GDM1 (cell line): ENCODE data around the gene TIPRL.
"Not testable (repeated sequence)": the region's sequence is repeated elsewhere in the genome, so short reads cannot be mapped to it uniquely, and the experiment has no call there.

Source experiments
- DNase-seq: peaks from one replicate; lab custom pipeline; 2025; lab: John Stamatoyannopoulos, UW

Gene TIPRL

DNA sequence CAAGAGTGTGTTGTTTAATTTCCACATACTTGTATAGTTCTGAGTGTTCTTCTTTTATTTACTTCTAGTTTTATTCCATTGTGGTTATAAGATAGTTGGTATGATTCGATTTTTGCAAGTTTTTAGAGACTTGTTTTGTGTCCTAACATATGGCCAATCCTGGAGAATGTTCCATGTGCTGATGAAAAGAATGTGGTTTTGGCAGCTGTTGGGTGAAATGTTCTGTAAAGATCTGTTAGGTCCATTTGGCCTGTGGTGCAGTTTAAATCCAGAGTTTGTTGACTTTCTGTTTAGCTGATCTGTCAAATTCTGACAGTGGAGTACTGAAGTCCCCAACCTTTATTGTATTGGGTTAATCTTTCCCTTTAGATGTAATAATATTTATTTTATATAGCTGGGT lies 19.5 kb upstream of the TIPRL start:
- no peak for DNase-seq

GRCh38 chr1:168159979-168160378 lies 18.8 kb upstream of the TIPRL start:
- no peak for DNase-seq

DNA sequence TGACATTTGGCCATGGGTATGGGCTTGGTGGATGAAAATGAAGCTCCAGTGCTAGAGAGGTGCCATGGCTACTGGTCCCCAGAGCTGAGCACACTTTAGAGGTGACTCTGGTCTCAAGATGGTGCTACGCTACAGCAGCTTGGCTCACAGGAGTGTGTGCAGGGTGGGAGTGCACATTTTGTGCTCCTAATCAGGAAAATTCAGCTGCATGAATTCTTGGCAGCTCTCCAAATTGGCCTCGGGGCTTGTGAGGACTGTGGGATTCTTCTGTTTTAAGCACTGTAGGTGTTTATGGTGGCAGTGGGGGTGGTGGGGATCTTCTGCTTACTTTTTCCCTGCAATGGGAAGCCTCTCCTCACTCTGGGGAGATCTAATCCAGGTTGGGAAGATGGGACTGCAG lies 17.3 kb upstream of the TIPRL start:
- no peak for DNase-seq

GRCh38 chr1:168163670-168164069 lies 15.1 kb upstream of the TIPRL start:
- DNase-seq, result no peak

DNA sequence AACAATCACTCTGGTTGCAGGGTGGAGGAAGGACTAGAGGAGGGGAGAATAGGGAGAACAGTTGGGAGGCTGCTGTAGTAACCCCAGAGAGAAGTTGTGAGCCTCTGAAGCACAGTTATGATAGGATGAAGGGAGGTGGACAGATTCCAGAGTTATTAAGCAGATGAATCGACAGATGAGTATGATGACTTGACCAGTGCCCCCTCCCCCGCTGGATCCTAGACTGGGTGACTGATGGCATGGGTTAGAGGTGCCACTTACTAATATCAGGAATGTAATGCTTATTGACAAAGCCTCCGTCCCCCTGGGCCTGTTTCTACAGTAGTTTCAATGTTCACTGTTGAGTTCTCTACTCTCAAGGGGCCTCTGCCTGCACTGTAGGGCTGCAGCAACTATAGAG lies 14.0 kb upstream of the TIPRL start:
- no peak for DNase-seq

DNA sequence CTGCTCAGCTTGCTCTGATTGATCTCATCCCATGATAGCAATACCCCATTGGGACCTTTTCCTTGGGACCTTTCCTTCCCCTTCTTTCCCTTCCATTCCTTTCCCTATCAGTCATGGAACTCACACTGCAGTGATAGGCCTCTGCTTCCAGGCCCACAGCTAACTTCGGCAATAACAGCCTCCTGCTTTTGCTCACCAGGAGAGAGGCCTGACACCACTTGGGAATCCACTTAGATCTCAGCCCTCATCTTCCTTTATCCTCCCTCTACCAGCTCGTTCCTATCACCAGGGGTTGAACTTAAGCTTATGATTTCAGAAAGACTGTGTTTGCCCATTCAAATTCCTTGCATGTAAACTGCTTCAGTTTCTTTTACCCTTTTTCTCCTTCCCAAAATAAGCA lies 11.0 kb upstream of the TIPRL start:
- DNase-seq, result no peak

- DNase-seq, result no peak
Measured at GRCh38 chr1:168170564-168171508, 7.9 kb upstream of the TIPRL start.

GRCh38 chr1:168172250-168172915 lies 6.4 kb upstream of the TIPRL start:
- no peak for DNase-seq

DNA sequence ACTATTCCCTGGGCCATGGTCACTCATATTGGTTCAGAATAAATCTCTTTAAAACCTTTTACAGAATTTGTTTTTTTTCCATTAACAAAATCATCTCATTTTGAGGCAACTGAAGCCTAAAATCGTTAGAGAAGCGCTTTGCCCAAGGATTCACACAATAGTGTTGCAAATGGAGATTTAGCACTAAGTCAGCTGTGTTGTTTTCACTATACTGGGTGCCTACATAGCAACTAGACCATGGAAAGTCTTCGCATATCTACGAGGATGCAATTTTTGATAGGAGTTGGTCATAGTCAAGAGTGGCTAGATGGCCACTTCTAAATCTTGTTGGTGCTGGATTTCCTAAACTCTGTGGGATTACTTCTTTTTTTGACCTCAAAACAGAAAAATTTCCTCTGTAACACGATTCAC lies 530 bp upstream of the TIPRL start:
- no peak for DNase-seq

- no peak for DNase-seq
Measured at GRCh38 chr1:168179438-168180147, 831 bp downstream of the TIPRL start.

DNA sequence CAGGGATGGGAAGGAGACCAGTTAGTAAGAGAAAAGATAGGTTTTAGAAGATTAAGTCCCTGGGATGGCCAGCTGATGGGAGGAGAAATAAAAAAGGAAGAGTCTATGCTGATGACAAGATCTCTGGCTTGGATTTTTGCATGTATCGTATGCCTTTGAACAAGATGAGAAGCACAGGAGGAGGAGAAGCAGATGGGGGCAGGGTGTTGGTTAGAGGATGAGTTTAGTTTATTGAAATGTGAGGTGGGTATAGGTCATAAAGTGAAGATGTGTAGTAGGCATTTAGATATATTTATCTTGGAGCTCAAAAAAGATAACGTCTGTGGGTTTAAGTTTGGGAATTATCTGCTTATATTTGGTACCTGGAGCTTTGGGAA lies 1.4 kb downstream of the TIPRL start:
- no peak for DNase-seq

GRCh38 chr1:168181063-168181720 lies 2.4 kb downstream of the TIPRL start:
- DNase-seq, result not testable (repeated sequence)

GRCh38 chr1:168187177-168187576 lies 8.4 kb downstream of the TIPRL start:
- DNase-seq, result no peak

DNA sequence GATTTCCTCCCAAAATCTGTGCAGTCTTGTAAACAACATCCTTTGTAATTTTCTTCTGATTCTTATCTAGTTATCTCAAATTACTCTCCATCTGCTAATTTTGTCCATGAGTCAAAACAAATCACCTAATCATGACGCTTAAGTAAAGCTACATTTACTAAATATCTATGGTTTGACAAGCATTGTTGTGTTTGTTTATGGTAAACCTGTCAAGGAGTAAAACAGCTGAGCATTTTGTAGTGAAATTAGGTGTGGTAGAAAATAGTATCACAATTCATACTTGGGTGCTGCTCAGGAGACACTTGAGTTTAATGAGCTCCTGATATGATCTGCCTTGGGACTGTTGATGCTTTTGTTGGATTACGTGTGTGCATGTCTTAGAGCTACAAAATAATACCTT lies 11.6 kb downstream of the TIPRL start:
- no peak for DNase-seq

DNA sequence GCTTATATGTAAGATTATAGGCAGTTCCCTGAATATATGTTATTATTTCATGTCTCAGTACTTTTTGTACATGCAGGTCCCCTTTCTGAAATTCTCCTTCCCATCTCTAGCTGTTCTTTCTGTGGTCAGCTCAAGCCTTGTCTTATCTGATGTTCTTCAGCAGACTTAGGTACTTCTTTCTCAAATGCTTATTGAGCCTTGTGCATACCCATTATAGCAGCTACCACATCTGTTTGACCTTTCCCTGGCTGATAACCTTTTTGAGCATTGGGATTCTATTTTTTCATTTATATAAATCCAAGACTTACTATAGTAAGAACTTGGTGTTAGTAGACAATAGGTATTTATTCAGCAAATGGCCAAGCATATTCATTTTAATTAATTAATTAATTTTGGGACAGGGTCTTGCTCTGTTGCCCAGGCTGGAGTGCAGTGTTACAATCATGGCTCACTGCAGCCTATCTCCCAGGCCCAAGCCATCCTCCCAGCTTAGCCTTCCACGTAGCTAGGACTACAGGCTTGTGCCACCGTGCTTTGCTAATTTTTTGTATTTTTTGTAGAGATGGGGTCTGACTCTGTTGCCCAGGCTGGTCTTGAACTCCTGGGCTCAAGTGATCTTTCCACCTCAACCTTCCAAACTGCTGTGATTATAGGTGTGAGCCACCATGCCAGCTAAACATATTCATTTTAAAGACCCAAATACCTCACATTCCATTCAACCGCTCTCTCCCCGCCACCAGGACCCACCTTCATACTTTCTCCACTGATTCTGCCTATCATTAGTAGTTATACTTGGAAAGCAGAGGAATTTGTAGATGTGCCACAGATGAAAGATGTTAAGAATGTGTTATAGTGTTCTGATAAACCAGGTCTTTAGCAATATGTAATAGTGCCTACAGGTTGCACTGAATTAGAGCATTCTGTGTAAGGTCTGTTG lies 16.7 kb downstream of the TIPRL start:
- no peak for DNase-seq

DNA sequence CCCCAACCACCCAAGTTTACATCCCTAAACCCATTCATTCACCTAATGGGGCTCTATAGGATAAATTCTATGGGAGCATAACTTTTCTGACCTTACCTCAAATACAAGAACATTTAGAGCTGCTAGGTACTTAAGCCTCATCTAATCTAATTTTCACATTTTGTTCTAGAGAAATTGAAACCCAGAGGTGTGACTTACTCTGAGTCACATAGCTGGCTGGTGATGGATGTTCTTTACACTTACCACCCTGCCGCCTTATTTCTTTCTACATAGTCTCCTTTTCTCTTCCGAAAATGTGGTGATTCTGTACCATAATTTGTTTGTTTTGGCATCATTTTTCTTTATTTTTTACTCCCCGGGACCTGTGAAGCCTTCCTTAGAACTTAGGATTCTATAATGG lies 20.3 kb downstream of the TIPRL start:
- no peak for DNase-seq

GRCh38 chr1:168202941-168203654 lies 24.3 kb downstream of the TIPRL start:
- no peak for DNase-seq

- DNase-seq, result no peak
Measured at GRCh38 chr1:168206111-168206510, 27.3 kb downstream of the TIPRL start.

DNA sequence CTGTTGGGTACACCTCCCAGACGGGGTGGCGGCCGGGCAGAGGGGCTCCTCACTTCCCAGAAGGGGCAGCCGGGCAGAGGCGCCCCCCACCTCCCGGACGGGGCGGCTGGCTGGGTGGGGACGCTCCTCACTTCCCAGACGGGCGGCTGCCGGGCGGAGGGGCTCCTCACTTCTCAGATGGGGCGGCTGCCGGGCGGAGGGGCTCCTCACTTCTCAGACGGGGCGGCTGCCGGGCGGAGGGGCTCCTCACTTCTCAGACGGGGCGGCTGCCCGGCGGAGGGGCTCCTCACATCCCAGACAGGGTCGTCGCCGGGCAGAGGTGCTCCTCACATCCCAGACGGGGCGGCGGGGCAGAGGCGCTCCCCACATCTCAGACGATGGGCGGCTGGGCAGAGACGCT lies 28.9 kb downstream of the TIPRL start:
- DNase-seq, result not testable (repeated sequence)

DNA sequence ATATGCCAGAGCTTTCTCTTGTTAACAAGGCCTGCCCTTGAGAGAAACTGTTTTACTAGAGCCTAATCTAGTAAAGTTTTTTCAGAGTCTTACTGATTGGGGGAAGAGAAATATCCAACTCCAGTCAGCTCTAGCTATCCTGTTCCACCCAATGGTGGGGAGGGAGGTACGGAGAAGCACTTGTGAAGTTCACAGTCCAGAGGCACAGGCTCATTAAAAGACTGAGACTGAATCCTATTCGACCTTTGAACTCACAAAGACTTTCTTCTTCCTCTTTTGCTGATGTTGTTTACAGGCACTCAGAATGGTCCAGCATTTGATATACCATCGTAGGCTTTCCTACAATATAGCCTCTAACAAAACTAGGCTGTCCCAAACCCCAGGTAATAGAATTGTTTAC lies 31.6 kb downstream of the TIPRL start:
- no peak for DNase-seq

DNA sequence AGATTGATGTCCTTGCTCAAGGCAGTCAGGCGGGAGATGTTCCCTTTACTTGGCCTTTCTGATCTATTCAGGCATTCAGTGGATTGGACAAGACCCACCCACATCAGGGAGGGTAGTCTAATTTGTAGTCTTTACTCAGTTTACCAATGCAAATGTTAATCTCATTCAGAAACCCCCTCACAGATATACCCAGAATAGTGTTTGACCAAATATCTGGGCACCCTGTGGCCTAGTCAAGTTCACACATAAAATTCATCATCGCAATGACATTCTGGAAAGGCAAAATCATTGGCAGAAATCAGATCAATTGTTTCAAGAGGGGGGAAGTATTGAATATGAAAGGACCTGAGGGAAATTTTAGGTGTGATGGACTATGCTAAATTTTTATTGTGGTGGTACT lies 34.6 kb downstream of the TIPRL start:
- DNase-seq, result no peak
